Prostate gland (tissue), 2 donors: ENCODE data around the gene PPP1R15B. TPM values are rescaled to one million over a fixed set of nuclear protein-coding genes. Genes with fewer than 3 reads are reported as not detected.

ENCODE experiments used
- DNase-seq: peaks from one replicate; pipeline ENCODE4 v3.0.0-alpha.2; 2019; ENCODE audit warnings: low spot score
- H3K27ac ChIP-seq, 2 donors: fragments of 200-600 bp; sonication (generic); 2 replicates each; pipeline ENCODE4 v1.5.1; 2017 to 2019
- H3K27me3 ChIP-seq: fragments of 200-600 bp; sonication (generic); replicated peaks from 2 replicates; pipeline ENCODE4 v1.5.1; 2019; ENCODE audit not compliant: insufficient read depth
- H3K36me3 ChIP-seq, 2 donors: fragments of 200-600 bp; sonication (generic); 1 replicate in 1 of 2; 2 replicates in 1 of 2; pipeline versions ENCODE4 v1.5.1 to v1.8.1; 2017 to 2019
- H3K4me1 ChIP-seq: fragments of 200-600 bp; sonication (generic); replicated peaks from 2 replicates; pipeline ENCODE4 v1.5.1; 2019
- H3K4me3 ChIP-seq, 2 donors: fragments of 200-600 bp; sonication (generic); 2 replicates each; pipeline ENCODE4 v1.5.1; 2017 to 2019
- H3K9me3 ChIP-seq: fragments of 200-600 bp; sonication (generic); 2 replicates; pipeline ENCODE4 v1.5.1; 2017
- POLR2A ChIP-seq: fragments of 450-650 bp; IDR thresholded peaks from one replicate; pipeline ENCODE4 v1.6.1; 2016; ENCODE audit warnings: antibody characterized with exemption, mild to moderate bottlenecking
- POLR2AphosphoS5 ChIP-seq: sonication (generic); formaldehyde crosslinking; IDR thresholded peaks from one replicate; pipeline ENCODE4 v1.6.1; 2017; ENCODE audit warnings: antibody characterized with exemption
- WGBS: methylation state at CpG from one replicate; pipeline ENCODE4 v1.1.5; 2018; 5-methylcytosine and 5-hydroxymethylcytosine counted together
- intact Hi-C: fragments of 100-400 bp; cut with DNase I; formaldehyde crosslinking; loops from one replicate; pipeline ENCODE4 v1.14.2; 2022
- total RNA-seq, 2 donors: library from RNA; depleted of rRNA; stranded (reverse); fragments of >200 nt; gene quantifications; one replicate each; pipeline ENCODE4 v1.1.0, GENCODE V29; 2016
- TF ChIP-seq, protein P1 (sequence below), 4 experiments: fragments of 200-600 bp in 2 of 4; fragments of 450-650 bp in 2 of 4; sonication (generic) in 2 of 4; IDR thresholded peaks; 1 replicate in 3 of 4; 2 replicates in 1 of 4; pipeline ENCODE4 v1.5.1; 2016 to 2019; ENCODE audit warnings: antibody characterized with exemption in 4 of 4, mild to moderate bottlenecking in 2 of 4, moderate library complexity in 2 of 4

The PPP1R15B gene
- total RNA-seq, 2 donors from 2014 or later = 43.5 to 45.0 TPM

DNA sequence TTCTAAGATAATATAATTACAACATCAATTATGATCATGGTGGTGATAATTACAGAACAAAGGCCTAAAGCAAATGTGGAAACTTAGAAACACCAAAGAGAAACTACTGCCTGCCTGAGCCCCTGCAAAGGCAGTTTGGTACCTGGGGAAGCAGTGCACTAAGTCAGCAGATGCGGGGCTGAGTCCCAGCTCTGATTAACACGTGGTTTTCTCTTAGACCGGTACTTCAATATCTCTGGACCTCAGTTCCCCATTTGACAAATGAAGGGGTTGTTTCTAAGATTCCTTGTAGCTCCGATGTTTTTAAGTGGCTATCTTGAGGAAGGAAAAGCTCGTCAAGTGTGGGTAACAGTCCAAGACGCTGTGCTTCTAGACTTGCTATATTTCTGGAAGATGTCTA, 35.2 kb downstream of the PPP1R15B start:
- no peaks in the 10 kb centered on the region for H3K27me3 ChIP-seq
- intact Hi-C loops = no loop called here
- H3K4me1 ChIP-seq = peaks cover 4% of the 10 kb centered on the region
- no peak for TF ChIP-seq POLR2AphosphoS5
- no peak for TF ChIP-seq POLR2A
- TF ChIP-seq, protein P1, sequence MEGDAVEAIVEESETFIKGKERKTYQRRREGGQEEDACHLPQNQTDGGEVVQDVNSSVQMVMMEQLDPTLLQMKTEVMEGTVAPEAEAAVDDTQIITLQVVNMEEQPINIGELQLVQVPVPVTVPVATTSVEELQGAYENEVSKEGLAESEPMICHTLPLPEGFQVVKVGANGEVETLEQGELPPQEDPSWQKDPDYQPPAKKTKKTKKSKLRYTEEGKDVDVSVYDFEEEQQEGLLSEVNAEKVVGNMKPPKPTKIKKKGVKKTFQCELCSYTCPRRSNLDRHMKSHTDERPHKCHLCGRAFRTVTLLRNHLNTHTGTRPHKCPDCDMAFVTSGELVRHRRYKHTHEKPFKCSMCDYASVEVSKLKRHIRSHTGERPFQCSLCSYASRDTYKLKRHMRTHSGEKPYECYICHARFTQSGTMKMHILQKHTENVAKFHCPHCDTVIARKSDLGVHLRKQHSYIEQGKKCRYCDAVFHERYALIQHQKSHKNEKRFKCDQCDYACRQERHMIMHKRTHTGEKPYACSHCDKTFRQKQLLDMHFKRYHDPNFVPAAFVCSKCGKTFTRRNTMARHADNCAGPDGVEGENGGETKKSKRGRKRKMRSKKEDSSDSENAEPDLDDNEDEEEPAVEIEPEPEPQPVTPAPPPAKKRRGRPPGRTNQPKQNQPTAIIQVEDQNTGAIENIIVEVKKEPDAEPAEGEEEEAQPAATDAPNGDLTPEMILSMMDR (IDR thresholded peaks at IDR 0.05) = no peak
- no peak overlapping the region for H3K27ac ChIP-seq
- WGBS = 88% methylated on average over 6 of the region's 6 CpGs
- H3K36me3 ChIP-seq = no peaks in the 10 kb centered on the region
- DNase-seq = no peak
- peak overlapping the region in 1 of 2 donors; percentile 48 for H3K4me3 ChIP-seq
- no peaks in the 10 kb centered on the region for H3K9me3 ChIP-seq

DNA sequence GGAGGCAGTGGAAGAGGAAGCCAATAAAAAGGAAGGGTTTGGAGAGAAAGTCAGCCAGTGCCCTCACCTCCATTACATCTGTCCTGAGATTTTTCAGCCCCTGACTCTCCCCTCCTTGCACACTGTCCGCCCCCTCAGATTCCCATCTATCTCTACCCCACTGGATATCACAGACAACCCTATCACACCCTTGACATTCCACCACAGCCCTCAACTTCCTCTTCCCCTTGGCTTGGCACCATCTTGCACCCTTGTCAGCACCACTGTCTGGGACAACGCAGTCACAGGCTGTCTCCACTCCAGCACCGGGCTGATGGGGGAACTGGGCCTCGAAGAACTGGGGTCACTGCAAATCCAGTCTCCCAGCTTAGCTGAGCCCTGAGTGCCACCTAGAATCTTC, 37.7 kb downstream of the PPP1R15B start:
- H3K36me3 ChIP-seq = no peaks in the 10 kb centered on the region

DNA sequence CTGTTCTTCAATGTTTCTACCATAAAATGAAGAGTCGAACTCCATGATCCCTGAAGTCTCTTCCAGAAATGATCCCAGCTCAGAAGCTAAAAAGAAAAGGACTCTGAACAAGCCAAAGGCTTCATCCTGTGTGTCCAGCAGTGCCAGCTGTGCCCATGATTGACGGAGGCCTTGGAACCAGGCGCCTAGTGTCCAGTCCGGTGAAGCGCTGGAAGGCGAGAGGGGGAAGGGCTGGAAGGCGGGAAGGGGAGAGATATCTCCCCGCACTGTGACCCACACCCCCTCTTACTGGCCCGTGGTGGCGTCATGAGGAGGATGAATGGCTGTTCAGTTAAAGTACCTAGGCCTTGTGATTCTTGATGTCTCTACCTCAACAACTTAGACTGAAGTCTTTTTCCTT, 41.4 kb downstream of the PPP1R15B start:
- TF ChIP-seq, protein P1 (IDR thresholded peaks at IDR 0.05) = no peak
- TF ChIP-seq POLR2A = no peak

More for the DNA sequence above, 37.7 kb downstream of the PPP1R15B start:
- DNase-seq = no peak
- WGBS = 88% methylated on average over 4 of the region's 4 CpGs
- Histone ChIP-seq H3K4me3 (no peak overlapping the region), H3K27ac (no peak overlapping the region), H3K27me3 (no peaks in the 10 kb centered on the region), H3K9me3 (no peaks in the 10 kb centered on the region), H3K4me1 (peaks cover 4% of the 10 kb centered on the region)
- TF ChIP-seq POLR2A (no peak), POLR2AphosphoS5 (no peak)
- TF ChIP-seq, protein P1 (IDR thresholded peaks at IDR 0.05) = no peak
- intact Hi-C loops = no loop called here

DNA sequence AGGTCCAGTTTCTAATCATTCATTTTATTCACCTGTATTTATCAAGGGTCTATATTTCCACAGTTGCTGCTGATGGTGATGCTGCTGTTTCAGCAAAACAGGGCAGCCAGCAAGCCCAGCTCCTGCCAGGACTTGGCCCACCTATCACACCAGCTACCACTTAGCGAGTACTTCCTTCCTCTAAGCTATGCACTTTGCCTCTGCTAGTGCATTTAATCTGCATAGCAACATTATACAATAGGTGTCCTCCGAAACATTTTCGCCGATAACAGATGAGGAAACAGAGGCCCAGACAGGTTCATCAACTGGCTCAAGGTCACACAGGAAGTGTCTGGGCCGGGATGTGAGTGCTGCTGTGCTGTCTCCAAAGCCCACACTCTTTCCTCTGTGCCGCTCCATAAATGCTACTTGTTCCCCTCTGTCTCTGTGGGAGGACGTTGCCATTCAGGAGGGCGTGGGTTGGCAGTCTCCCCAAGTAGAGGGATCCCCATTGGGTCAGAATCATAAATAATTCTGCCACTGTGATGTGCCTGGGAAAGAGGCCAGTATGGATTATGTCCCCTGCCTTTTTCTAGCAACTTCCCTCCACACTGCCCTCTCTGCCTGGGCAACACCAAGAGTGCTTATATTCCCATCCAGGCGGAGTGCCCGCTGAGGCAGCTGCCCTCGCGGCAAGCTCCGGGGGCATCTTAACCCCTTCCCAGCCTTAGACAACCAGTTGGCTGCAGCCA, 42.5 kb downstream of the PPP1R15B start:
- no peaks in the 10 kb centered on the region for H3K9me3 ChIP-seq
- no peak for DNase-seq
- intact Hi-C loops = loop anchor here (5.0 kb wide), 1 partner anchor 133 kb away; no protein-coding TSS in a partner anchor
- H3K36me3 ChIP-seq = no peaks in the 10 kb centered on the region
- no peak overlapping the region for H3K27ac ChIP-seq
- peaks cover under 1% of the 10 kb centered on the region for H3K4me1 ChIP-seq
- TF ChIP-seq, protein P1 (IDR thresholded peaks at IDR 0.05) = no peak
- TF ChIP-seq POLR2AphosphoS5 = no peak
- TF ChIP-seq POLR2A = no peak
- H3K4me3 ChIP-seq = no peak overlapping the region
- H3K27me3 ChIP-seq = no peaks in the 10 kb centered on the region
- 47% methylated on average over 13 of the region's 13 CpGs for WGBS

More for the DNA sequence above, 41.4 kb downstream of the PPP1R15B start:
- Histone ChIP-seq H3K9me3 (no peaks in the 10 kb centered on the region), H3K27ac (no peak overlapping the region), H3K36me3 (no peaks in the 10 kb centered on the region), H3K4me1 (no peaks in the 10 kb centered on the region), H3K27me3 (no peaks in the 10 kb centered on the region), H3K4me3 (no peak overlapping the region)
- no peak for DNase-seq
- WGBS = 75% methylated on average over 10 of the region's 10 CpGs
- intact Hi-C loops = no loop called here

DNA sequence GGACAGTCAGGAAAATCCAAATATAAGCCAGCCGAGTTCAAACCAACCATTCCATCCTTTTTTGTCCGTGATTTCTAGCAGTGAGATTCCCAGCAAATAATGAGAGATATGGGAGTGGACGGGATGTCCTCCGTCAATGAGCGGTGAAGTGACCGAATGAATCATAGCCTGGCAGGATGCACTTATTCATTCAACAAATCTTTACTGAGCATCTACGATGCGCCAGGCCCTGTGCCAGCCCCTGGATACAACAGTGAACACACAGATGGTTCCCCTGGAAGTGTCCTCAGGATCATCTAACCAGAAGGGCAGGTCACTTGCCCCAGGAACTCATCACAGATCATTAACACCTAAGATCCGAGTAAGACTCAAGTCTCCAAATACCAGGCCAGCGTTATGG, 43.7 kb downstream of the PPP1R15B start:
- TF ChIP-seq, protein P1 (IDR thresholded peaks at IDR 0.05) = no peak
- no peak for TF ChIP-seq POLR2AphosphoS5
- no peak for TF ChIP-seq POLR2A
- intact Hi-C loops = loop anchor here (5.0 kb wide), 1 partner anchor 134 kb away; no protein-coding TSS in a partner anchor
- Histone ChIP-seq H3K4me1 (peaks cover 6% of the 10 kb centered on the region), H3K27me3 (no peaks in the 10 kb centered on the region), H3K9me3 (no peaks in the 10 kb centered on the region), H3K27ac (no peak overlapping the region), H3K36me3 (no peaks in the 10 kb centered on the region), H3K4me3 (no peak overlapping the region)
- 66% methylated on average over 10 of the region's 10 CpGs for WGBS
- DNase-seq = no peak
